Effector memory CD4-positive, alpha-beta T cell (primary cell): ENCODE data around the gene DCLRE1A.

Experiments used
- DNase-seq, 3 donors: peaks; one replicate each; pipeline ENCODE4 v3.0.0-alpha.2; 2020
- H3K27ac ChIP-seq: 2 replicates; pipeline ENCODE4 v1.7.0; 2013; ENCODE audit warnings: mild to moderate bottlenecking, low read length, moderate library complexity; ENCODE audit not compliant: insufficient read depth, poor library complexity, severe bottlenecking
- H3K27me3 ChIP-seq: replicated peaks from 2 replicates; pipeline ENCODE4 v1.7.0; 2013; ENCODE audit warnings: mild to moderate bottlenecking, low read length; ENCODE audit not compliant: insufficient read depth, control insufficient read depth, poor library complexity, severe bottlenecking
- H3K36me3 ChIP-seq: 2 replicates; pipeline ENCODE4 v1.7.0; 2013; ENCODE audit warnings: mild to moderate bottlenecking, low read length, moderate library complexity; ENCODE audit not compliant: control insufficient read depth, insufficient read depth
- H3K4me1 ChIP-seq: 2 replicates; pipeline ENCODE4 v1.7.0; 2013; ENCODE audit warnings: low read length, mild to moderate bottlenecking; ENCODE audit not compliant: control insufficient read depth, insufficient read depth, poor library complexity, severe bottlenecking
- H3K4me3 ChIP-seq: 2 replicates; pipeline ENCODE4 v1.7.0; 2013; ENCODE audit warnings: low read length, low read depth, mild to moderate bottlenecking; ENCODE audit not compliant: insufficient read depth, poor library complexity, severe bottlenecking
- H3K9me3 ChIP-seq: 2 replicates; pipeline ENCODE4 v1.7.0; 2013; ENCODE audit warnings: mild to moderate bottlenecking, low read length, moderate library complexity; ENCODE audit not compliant: control insufficient read depth

The DCLRE1A gene

GRCh38 chr10:113802997-113803396 is 50.9 kb downstream of the DCLRE1A start:
- Histone ChIP-seq H3K27ac (no peak overlapping the region), H3K9me3 (no peaks in the 10 kb centered on the region), H3K4me3 (no peak overlapping the region), H3K27me3 (no peaks in the 10 kb centered on the region), H3K4me1 (no peaks in the 10 kb centered on the region), H3K36me3 (no peaks in the 10 kb centered on the region)
- DNase-seq = no peak

- no peak for DNase-seq
- Histone ChIP-seq H3K4me1 (no peaks in the 10 kb centered on the region), H3K36me3 (no peaks in the 10 kb centered on the region), H3K4me3 (no peak overlapping the region), H3K27ac (no peak overlapping the region), H3K27me3 (no peaks in the 10 kb centered on the region), H3K9me3 (no peaks in the 10 kb centered on the region)
These were observed 52.3 kb downstream of the DCLRE1A start for GRCh38 chr10:113801569-113801968.

- no peak for DNase-seq
- Histone ChIP-seq H3K9me3 (no peaks in the 10 kb centered on the region), H3K4me3 (no peak overlapping the region), H3K36me3 (no peaks in the 10 kb centered on the region), H3K4me1 (no peaks in the 10 kb centered on the region), H3K27ac (no peak overlapping the region), H3K27me3 (no peaks in the 10 kb centered on the region)
These were observed 62.2 kb downstream of the DCLRE1A start for GRCh38 chr10:113791691-113792090.

GRCh38 chr10:113788604-113789083 is 65.2 kb downstream of the DCLRE1A start:
- Histone ChIP-seq H3K4me3 (no peak overlapping the region), H3K27ac (no peak overlapping the region), H3K27me3 (no peaks in the 10 kb centered on the region), H3K9me3 (no peaks in the 10 kb centered on the region), H3K4me1 (no peaks in the 10 kb centered on the region), H3K36me3 (no peaks in the 10 kb centered on the region)
- DNase-seq = no peak
